ENCODE results near the gene MAP4K3.

The MAP4K3 gene

DNA sequence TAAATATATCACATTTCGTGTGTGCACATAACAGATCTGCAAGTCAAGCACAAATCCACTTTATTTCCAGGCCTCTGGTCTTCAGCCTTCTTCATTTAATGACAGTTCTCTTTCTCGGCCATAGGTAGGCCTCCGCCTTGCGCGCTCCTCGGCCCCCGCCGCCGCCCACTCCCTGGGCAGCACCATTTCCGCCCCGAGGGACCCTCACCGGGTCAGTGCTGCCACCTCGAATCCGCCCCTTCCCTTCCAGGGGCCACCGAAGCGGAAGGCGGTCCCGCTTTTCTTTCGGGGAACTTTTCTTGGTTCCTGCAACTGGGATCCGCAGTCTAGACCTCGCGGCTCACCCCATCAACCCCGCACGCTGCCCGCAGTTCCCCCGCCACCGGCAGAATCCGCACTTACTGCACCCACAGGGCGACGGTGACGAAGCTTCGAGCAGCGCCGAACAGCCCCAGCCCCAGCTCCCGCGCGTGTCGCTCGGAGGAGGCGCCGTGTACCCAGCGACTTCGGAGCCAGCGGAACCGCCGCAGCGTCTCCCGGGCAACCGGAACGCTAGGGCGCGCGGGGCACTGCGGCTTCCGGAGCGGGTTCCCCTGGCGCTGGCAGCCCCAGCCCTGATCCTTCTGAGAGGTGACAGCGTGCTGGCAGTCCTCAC lies 193.5 kb downstream of the MAP4K3 start, which contains the start of gene CDKL4:
Gene CDKL4, minus strand, starts transcription at position 502 of the 655 bp plus-strand sequence.
- Mint-ChIP-seq H3K4me1 (peaks cover 13% of the 10 kb centered on the region), H3K27ac (peak within 1 kb of the TSS; percentile 88), H3K9me3 (no peaks in the 10 kb centered on the region), H3K4me3 (peak within 1 kb of the TSS; percentile 81), H3K36me3 (no peaks in the 10 kb centered on the region)
- ATAC-seq (peak; percentile 71), DNase-seq (ENCODE audit: low spot score in 2 of 2) (peak in 1 of 2 donors; percentile 10)

DNA sequence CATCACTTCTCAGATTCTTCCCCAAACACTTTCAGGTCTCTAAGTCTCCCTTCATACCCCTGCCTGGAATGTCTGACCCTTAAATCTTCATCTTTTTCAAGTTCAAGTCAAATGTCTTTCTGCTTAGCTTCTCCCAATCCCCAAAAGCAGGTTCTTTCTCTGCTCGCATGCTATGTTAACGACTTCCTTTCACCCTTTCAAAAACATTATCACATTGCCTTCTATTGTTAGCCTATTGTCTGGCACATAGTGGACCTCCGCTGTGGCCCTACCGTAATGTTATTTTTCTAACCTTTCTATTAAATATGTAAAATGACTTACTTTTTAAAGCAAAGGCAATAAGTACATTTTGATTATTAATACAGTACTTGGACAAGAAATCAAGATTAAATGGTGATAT lies 195.5 kb downstream of the MAP4K3 start:
- Mint-ChIP-seq H3K9me3 (no peaks in the 10 kb centered on the region), H3K4me3 (no peak overlapping the region), H3K36me3 (no peaks in the 10 kb centered on the region), H3K27ac (no peak overlapping the region), H3K4me1 (peaks cover 13% of the 10 kb centered on the region)
- DNase-seq (ENCODE audit: low spot score in 2 of 2) (no peak), ATAC-seq (no peak)

DNA sequence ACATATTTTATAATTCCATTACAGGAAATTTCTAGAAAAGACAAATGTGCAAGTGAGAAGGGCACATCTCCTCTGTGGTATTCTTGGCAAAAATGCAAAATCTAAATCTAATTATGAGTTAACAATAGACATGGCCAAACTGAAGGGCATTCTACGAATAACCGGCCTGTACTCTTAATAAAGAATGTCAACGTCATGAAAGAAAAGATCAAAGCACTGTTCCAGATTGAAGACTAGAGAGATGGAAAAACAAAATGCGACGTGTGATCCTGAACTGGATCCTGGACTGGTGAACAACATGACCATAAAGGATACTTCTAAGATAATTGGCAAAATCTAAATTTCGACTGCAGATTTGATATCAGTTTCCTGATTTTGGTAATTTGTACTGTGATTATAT lies 196.3 kb downstream of the MAP4K3 start:
- peaks cover 13% of the 10 kb centered on the region for H3K4me1 Mint-ChIP-seq
- H3K27ac Mint-ChIP-seq: no peak overlapping the region
- H3K36me3 Mint-ChIP-seq: no peaks in the 10 kb centered on the region
- H3K4me3 Mint-ChIP-seq: no peak overlapping the region
- ATAC-seq (no peak), DNase-seq (ENCODE audit: low spot score in 2 of 2) (no peak)
- peaks cover 4% of the 10 kb centered on the region for H3K9me3 Mint-ChIP-seq

DNA sequence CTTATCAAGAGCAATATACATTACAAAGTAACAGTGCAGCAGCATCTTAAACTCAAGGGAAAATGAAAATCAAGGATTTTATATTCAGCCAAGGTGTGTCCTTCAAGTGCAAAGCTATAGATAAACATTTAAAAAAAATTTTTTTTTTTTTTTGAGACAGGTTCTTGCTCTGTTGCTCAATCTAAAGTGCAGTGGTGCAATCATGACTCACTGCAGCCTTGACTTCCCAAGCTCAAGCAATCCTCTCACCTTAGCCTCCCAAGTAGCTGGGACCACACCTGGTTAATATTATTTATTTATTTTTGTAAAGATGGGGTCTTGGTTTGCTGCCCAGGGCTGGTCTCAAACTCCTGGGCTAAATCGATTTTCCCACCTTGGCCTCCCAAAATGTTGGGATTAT lies 202.3 kb downstream of the MAP4K3 start:
- Mint-ChIP-seq H3K9me3 (peaks cover 7% of the 10 kb centered on the region), H3K4me3 (no peak overlapping the region), H3K4me1 (no peaks in the 10 kb centered on the region), H3K36me3 (no peaks in the 10 kb centered on the region), H3K27ac (no peak overlapping the region)
- ATAC-seq (no peak), DNase-seq (ENCODE audit: low spot score in 2 of 2) (no peak)

- H3K4me1 Mint-ChIP-seq: peaks cover 19% of the 10 kb centered on the region
- H3K9me3 Mint-ChIP-seq: peaks cover 7% of the 10 kb centered on the region
- DNase-seq (ENCODE audit: low spot score in 2 of 2): no peak
- H3K36me3 Mint-ChIP-seq: no peaks in the 10 kb centered on the region
- H3K4me3 Mint-ChIP-seq: no peak overlapping the region
- H3K27ac Mint-ChIP-seq: no peak overlapping the region
- no peak for ATAC-seq
Measured at GRCh38 chr2:39232141-39232540, 204.9 kb downstream of the MAP4K3 start.

DNA sequence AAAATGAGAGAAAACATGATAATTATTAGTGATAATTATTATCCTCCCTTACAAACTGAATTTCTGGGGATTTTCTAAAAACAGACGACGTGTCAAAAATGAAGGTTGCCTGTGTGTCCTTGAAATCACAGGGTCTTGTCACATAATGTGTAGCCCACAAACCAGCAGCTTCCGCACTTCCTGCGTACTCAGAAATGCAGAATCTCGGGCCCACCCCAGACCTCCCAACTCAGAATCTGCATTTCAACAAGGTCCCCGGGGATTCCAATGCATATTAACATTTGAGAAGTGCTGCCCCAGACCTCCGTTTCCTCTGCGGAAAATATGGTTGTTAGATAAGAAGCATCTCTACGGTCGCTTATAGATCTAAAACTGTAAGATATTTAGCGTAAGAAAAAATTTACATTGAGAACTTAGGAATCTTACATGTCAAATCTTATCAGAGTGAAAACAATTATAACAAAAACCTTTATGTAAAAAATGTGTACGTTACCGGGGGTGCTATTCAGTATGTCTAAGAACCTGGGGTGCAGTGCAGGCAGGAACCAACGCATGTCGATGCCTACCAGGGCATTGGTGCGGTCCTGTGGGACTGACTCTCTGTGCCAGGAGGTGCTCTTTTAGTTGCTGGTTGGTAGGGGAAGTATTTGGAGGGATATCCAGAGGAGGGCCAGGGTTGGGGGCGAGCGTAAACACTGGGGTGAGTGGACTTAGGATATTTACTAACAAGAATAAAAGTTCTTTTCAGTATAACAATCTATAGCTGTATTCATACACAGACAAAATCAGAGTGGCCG lies 208.5 kb downstream of the MAP4K3 start:
- Mint-ChIP-seq H3K9me3 (no peaks in the 10 kb centered on the region), H3K27ac (peak overlapping the region; percentile 52), H3K4me3 (peak overlapping the region; percentile 59), H3K4me1 (peaks cover 34% of the 10 kb centered on the region), H3K36me3 (no peaks in the 10 kb centered on the region)
- DNase-seq (ENCODE audit: low spot score in 2 of 2) (peak in 1 of 2 donors; percentile 12), ATAC-seq (peak; percentile 62)

- Mint-ChIP-seq H3K27ac (peak overlapping the region; percentile 52), H3K4me1 (peaks cover 34% of the 10 kb centered on the region), H3K9me3 (no peaks in the 10 kb centered on the region), H3K4me3 (peak overlapping the region; percentile 59), H3K36me3 (no peaks in the 10 kb centered on the region)
- ATAC-seq: peak; percentile 89
- DNase-seq (ENCODE audit: low spot score in 2 of 2): peak; percentile 75 to 84
Measured at GRCh38 chr2:39227628-39228412, 209.3 kb downstream of the MAP4K3 start.

GRCh38 chr2:39225567-39225966 lies 211.5 kb downstream of the MAP4K3 start:
- Mint-ChIP-seq H3K4me1 (peaks cover 34% of the 10 kb centered on the region), H3K27ac (no peak overlapping the region), H3K9me3 (no peaks in the 10 kb centered on the region), H3K4me3 (no peak overlapping the region), H3K36me3 (no peaks in the 10 kb centered on the region)
- DNase-seq (ENCODE audit: low spot score in 2 of 2): no peak
- no peak for ATAC-seq

DNA sequence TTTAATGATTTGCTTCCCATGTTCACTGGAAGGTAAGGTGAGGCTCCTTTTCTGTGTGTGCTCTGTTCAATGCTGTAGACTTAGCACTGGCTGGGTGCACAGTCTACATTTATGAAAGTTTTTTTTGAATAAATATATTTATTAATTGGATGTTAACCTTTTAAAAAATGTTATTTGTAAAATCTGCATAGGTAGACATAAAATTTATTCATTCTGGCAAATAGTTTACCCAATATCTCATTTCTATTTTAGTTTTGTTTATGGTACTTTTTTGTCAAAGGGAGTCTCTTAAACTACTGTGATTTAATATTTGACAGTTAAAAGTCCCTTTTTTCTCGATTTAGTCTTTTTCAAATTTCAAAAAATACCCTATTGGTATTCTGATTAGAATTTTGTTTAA lies 213.2 kb downstream of the MAP4K3 start:
- Mint-ChIP-seq H3K9me3 (no peaks in the 10 kb centered on the region), H3K36me3 (no peaks in the 10 kb centered on the region), H3K4me1 (peaks cover 34% of the 10 kb centered on the region), H3K27ac (no peak overlapping the region), H3K4me3 (no peak overlapping the region)
- DNase-seq (ENCODE audit: low spot score in 2 of 2) (no peak), ATAC-seq (no peak)

DNA sequence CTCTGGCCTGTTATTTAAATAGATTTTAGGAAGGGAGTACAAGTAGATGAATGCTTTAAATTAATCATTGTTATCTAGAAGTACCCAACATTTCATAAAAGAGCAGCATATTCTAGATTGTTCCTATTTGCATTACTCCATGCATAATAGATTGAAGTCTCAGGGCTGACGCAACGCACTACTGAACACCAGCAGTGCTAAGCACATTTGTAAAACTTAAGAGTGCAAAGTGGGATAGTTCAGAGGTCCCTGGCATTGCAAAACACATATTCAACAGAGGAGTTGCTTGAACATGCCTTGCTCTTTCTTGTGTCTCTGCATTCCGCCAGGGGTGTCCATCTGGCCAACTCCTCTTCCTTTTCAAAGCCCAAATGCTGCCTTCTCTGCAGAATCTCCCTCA lies 215.6 kb downstream of the MAP4K3 start:
- H3K4me3 Mint-ChIP-seq: no peak overlapping the region
- H3K9me3 Mint-ChIP-seq: no peaks in the 10 kb centered on the region
- peaks cover 15% of the 10 kb centered on the region for H3K36me3 Mint-ChIP-seq
- DNase-seq (ENCODE audit: low spot score in 2 of 2): no peak
- H3K27ac Mint-ChIP-seq: no peak overlapping the region
- peaks cover 35% of the 10 kb centered on the region for H3K4me1 Mint-ChIP-seq
- no peak for ATAC-seq

DNA sequence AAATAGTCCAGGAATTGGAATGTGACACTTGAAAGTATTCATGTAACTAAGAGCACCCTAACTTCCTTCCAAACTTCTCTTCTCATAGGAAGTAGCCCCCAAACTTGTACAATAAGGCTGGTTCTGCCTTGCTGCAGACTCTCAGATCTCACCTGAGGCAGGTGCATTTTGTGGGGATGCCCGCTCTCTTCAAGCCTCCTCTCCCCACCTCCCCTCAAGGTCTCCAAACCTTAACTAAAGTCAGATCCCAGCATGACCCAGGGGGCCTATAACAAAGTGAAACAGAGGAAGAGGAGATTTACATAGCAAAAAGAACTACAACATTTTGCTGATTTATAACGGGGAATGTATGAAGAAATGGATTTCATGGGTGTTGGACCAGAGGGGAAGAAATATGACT lies 216.9 kb downstream of the MAP4K3 start:
- DNase-seq (ENCODE audit: low spot score in 2 of 2): no peak
- H3K27ac Mint-ChIP-seq: no peak overlapping the region
- no peak for ATAC-seq
- peaks cover 44% of the 10 kb centered on the region for H3K4me1 Mint-ChIP-seq
- H3K36me3 Mint-ChIP-seq: peaks cover 15% of the 10 kb centered on the region
- no peaks in the 10 kb centered on the region for H3K9me3 Mint-ChIP-seq
- H3K4me3 Mint-ChIP-seq: no peak overlapping the region

DNA sequence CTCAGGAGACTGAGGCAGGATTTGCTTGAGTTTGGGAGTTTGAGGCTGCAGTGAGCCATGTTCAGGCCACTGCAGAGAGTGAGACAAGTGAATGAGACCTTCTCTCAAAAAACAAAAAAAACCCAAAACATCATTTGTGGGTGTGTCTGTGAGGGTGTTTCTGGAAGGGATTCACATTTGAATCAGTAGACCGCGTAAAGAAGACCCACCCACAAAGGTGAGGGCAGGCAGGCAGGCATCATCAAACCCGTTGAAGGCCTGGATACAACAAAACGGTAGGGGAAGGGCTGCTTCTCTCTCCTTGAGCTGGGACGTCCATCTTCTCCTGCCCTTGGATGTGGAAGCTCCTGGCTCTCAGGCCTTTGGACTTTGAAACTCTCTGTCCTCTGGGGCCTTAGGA lies 218.7 kb downstream of the MAP4K3 start:
- Mint-ChIP-seq H3K4me1 (peaks cover 46% of the 10 kb centered on the region), H3K36me3 (peaks cover 15% of the 10 kb centered on the region), H3K27ac (peak overlapping the region; percentile 95), H3K9me3 (no peaks in the 10 kb centered on the region), H3K4me3 (peak overlapping the region; percentile 61)
- DNase-seq (ENCODE audit: low spot score in 2 of 2) (no peak), ATAC-seq (no peak)

- DNase-seq (ENCODE audit: low spot score in 2 of 2): no peak
- peaks cover 51% of the 10 kb centered on the region for H3K4me1 Mint-ChIP-seq
- peak; percentile 94 for ATAC-seq
- H3K36me3 Mint-ChIP-seq: peaks cover 15% of the 10 kb centered on the region
- no peaks in the 10 kb centered on the region for H3K9me3 Mint-ChIP-seq
- peak overlapping the region; percentile 95 for H3K27ac Mint-ChIP-seq
- H3K4me3 Mint-ChIP-seq: peak overlapping the region; percentile 61
Measured at GRCh38 chr2:39217192-39217550, 219.9 kb downstream of the MAP4K3 start.

DNA sequence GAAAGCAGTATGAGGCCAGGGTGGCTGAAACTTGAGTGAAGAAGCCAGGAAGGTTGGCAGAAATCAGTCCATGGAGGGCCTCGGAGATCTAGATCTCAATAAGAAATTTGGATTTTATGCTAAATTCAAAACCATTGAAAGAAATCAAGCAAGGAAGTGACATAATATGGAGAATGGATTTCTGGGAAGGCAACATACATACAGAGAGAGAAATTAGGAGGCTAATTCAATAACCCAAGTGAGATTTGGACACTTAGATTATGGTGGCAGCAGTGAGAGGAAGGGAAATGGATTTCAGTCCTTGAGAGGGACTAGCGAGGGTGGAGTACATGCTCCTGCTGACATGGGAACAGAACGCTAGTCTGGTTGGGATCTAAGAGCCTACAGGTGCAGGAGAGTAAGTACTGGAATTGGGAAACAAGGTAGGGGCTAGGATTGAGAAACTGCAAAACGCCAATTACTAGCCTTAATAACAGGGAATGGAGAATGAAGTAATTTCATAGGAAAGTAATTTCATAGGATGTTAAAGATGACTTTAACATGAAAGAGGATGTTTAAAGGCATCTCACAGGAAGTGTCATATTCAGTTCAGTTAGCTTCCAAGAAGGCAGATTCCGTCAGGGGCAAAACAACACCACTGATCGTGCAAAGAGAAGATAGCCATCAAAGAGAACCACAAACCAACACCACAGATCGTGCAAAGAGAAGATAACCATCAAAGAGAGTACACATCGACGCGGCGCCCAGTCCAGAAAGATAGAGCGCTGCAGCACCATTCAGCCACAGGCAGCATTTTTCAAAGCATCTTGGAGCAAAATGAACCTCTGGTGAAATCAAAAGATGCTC lies 220.5 kb downstream of the MAP4K3 start:
- Mint-ChIP-seq H3K9me3 (no peaks in the 10 kb centered on the region), H3K4me3 (peak overlapping the region; percentile 61), H3K4me1 (peaks cover 56% of the 10 kb centered on the region), H3K36me3 (peaks cover 15% of the 10 kb centered on the region), H3K27ac (peak overlapping the region; percentile 95)
- ATAC-seq (peak; percentile 89), DNase-seq (ENCODE audit: low spot score in 2 of 2) (peak; percentile 48 to 86)

DNA sequence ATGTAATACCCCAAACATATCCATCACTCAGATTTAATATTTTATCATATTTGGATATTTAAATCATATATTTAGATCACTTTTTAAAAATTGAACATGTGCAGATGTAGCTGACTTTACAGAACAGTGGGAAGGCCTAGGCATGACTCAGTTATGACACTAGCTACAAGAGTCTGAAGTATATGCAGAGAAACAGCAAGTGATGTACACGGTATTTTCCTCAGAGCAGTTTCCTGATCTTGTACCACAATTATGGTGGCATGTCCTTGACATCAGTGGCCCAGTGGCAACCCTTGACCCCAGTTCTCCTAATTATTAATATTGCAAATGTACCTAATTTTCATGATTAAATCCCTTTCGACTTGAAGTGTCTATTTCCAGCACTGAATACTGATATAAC lies 221.5 kb downstream of the MAP4K3 start:
- peak overlapping the region; percentile 95 for H3K27ac Mint-ChIP-seq
- peaks cover 60% of the 10 kb centered on the region for H3K4me1 Mint-ChIP-seq
- no peak for DNase-seq (ENCODE audit: low spot score in 2 of 2)

More for the DNA sequence above, 221.5 kb downstream of the MAP4K3 start:
- Mint-ChIP-seq H3K4me3 (peak overlapping the region; percentile 61), H3K9me3 (no peaks in the 10 kb centered on the region), H3K36me3 (peaks cover 15% of the 10 kb centered on the region)
- peak; percentile 46 for ATAC-seq
